ENCODE results near the gene MAPK13.
"Not testable (repeated sequence)": the region's sequence is repeated elsewhere in the genome, so short reads cannot be mapped to it uniquely, and the experiment has no call there.

Gene MAPK13

DNA sequence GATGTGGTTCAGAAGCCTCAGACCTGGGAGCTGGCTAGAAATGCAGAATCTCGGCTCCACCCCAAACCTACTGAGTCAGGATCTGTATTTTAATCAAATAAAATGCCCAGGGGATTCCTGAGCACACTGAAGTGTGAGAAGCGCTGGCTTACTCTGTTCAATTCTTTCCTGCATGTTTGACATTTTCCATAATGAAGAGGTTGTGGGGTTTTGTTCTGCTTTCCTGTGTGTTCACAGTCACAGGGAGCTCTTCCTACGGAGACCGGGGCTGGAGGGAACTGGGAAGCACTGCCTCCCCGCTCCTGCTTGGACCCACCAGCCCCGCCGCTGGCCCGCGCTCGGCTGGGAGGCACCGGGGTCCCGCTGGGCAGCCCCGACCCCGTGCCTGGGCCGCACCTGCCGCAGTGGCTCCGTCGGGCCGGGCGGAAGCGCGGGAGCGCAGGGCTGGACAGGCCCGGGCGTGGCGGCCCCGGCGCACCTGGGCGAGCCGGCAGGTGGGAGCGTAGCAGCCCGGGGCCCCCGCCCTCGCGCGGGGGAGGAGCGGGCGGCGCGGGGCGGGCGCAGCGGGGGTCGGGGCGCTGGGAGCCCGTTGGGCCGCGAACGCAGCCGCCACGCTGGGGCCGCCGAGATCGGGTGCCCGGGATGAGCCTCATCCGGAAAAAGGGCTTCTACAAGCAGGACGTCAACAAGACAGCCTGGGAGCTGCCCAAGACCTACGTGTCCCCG lies at the start of gene MAPK13:
Gene MAPK13, plus strand, starts transcription at position 573 of the 726 bp plus-strand sequence. Its CDS starts 70 bp downstream, at position 643.
- peak; percentile 10 for DNase-seq

DNA sequence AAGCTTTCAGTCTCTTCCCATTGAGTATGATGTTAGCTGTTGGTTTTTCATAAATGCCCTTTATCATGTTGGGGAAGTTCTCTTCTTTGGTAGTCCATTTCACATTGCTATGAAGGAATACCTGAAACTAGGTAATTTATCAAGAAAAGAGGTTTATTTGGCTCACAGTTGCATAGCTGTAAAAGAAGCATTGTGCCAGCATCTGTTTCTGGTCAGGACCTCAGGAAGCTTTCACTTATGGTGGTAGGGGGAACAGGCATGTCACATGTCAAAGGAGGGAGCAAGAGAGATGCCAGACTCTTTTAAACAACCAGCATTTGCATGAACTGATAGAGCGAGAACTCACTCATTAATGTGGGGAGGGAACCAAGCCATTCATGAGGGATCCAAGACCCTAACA lies 48.0 kb upstream of the MAPK13 start:
- DNase-seq, result no peak

DNA sequence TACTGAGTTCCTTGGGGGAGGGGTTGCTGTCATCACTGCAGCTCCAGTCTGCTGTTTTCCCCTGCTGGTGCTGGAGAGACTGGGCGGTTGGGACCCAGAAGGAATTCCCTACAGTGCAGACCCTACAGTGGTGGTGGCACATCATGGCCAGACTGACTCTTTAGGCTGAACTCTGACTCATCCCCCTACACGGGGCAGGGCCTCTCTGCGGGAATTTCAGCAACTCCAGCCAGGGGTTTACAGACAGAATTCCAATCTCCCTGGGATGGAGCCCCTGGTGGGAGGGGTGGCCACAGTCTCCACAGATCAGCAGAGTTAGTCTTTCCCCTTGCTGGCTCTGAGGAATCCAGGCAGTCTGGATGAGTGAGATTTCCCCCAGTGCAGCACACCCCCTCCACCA lies 46.9 kb upstream of the MAPK13 start:
- DNase-seq, result no peak

DNA sequence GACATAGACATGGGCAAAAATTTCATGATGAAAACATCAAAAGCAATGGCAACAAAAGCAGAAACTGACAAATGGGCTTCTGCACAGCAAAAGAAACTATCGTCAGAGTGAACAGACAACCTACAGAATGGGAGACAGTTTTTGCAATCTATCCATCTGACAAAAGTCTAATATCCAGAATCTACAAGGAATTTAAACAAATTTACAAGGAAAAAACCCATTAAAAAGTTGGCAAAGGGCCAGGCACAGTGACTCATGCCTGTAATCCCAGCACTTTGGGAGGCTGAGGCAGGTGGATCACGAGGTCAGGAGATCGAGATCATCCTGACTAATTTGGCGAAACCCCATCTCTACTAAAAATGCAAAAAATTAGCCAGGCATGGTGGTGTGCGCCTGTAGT lies 42.1 kb upstream of the MAPK13 start:
- not testable (repeated sequence) for DNase-seq

DNA sequence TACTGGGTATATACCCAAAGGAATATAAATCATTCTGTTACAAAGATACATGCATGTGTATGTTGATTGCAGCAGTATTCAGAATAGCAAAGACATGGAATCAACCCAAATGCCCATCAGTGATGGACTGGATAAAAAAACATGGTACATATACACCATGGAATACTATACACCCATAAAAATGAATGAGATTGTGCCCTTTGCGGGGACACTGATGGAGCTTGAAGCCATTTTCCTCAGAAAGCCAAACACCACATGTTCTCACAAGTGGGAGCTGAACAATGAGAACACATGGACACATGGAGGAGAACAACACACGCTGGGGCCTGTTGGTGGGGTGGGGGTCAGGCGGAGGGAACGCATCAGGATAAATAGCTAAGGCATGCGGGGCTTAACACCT lies 41.3 kb upstream of the MAPK13 start:
- no peak for DNase-seq

DNA sequence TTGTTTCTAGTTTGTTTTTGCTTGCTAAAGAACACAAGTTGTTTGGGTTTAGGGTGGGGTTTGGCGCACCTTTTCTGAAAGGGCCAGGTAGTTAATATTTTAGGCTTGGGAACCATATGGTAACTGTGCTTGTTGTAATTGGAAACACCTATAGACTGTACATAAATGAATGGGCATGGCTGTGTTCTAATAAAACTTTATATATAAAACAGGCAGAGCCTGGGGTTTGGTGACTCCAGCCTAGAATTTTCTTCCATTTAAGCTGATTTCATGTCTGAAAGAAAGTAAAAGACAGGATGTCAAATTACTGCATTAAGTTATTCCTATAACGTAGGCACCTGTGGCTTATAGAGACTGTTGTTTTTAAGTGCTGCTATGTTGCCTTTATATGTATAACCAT lies 36.1 kb upstream of the MAPK13 start:
- no peak for DNase-seq

DNA sequence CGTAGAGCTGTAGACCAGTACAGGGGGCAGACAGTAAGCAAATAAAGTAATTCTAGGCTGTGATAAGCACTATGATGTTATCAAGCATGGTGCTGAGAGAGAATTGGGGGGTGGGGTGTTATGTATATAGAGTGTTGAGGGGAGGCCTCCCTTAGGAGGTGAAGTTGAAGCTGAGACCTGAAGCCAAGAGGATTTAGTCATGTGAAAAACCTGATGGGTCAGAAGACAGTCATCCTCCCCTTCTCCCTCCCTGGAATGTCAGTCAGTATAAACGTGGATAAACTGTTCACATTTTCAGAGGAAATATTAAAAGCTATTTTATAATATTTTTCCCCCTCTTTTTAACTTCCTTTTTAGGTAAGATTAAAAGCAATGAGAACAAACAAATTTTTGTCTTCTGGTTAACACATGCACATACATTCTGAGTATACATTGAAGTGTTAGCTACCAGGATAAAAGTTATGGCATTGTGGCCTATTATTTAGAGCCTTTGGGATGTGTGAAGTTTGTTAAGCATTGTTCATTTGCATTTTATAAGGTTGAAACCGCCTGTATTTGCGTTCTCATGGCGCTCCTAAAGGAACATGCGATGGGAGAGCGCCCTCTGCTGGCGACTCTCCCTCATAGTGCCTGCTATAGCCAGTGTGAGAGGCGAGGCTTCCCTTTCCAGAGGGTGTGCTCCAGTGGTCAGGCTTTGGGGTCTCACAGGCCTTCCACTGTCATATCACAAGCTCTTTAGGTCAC lies 35.4 kb upstream of the MAPK13 start:
- peak; percentile 73 for DNase-seq

DNA sequence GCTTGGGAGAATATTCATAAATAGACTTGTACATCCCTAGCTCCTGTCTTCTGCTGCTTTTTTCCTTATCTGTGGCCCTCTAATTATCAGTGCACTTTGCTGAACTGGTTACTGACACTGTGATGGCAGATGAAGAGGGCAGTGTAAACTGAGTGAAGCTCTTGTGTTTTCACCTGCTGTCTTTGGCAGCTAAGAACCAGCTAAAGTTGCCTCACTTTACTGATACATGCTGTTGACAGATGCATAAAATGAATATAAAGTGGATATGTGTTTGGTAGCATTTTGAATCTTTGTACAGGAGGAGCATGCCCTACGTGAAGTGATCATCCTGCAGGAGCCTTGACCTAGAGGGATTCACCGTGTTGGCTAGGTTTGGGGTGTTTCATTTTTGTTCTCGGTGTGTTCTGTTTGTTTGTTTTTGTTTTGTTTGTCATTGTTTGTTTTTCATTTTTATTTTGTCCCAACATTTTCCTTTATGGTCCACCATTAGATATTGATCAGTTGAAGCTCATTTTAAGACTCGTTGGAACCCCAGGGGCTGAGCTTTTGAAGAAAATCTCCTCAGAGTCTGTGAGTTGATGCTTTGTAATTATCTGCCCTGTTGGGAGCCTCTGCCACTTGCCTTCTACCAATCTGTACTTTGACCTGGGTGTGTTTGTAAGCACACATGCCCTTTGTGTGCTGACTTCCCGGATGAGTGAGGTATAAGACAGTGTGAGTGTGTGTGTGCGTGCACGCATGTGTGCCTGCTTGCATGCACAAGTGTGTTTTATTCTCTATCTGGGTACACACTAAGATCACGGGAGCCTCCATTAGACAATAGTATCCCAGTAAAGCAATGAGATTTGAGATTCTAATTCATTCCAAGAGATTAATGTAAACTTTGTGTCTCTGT lies 34.6 kb upstream of the MAPK13 start:
- DNase-seq, result no peak

DNA sequence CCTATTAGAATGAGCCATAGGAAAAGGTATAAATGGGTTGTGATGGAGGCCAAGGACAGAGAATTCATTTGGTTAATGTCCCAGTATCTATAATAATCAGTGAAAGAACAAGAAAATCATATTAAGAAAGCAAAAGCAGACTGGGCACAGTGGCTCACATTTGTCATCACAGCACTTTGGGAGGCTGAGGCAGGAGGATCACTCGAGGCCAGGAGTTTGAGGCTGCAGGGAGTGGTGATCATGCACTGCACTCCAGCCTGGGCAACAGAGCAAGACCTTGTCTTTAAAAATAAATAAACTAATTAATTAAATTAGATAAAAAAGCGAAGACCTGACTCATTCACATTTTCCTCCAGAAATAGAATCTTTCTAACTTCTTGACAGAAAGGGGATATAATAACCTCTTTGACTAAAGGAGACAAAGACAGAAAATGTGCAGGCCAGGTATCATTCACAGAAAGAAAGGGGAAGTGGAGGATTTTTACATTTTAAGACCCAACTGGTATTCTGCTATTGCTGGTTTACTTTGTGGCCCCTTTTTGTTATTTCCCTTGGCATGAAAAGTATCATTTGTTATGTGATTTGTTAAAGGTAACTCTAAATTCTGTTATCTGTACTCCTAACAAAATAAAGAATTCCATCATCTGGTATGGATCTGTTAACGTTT lies 31.9 kb upstream of the MAPK13 start:
- DNase-seq, result no peak

DNA sequence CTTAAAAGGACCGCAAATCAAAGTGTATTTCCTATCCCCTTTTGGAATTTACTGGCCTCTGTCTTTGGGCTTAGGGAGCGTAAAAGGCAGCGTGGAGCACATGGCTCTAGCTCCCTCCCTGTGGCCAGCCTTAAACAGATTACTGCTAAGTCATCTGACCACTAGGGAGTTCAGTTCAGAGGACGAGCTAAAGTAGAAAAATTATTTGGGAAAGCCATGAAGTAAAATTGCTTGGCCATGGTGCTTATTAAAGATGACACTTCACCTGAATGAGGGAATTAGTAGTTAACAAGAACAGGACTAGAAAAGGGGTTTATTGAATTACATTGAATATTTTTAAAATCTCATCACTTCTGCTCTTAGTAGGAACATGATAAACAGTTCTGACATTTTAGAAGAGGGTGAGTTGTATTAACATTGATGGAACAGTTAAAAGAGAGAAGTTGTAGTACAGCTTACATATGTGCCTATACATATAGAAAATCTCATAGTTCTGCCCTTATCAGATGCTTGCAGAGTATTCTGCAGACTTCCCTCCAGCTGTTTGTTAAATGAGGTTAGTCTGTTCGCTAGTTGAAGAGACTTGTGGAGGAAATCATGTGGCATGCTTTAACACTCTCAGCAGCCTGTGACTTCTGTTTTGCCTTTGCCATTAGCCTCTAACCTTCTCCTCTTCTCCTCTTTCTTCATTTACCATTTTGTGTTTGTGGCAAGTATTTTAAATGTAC lies 31.2 kb upstream of the MAPK13 start:
- no peak for DNase-seq

DNA sequence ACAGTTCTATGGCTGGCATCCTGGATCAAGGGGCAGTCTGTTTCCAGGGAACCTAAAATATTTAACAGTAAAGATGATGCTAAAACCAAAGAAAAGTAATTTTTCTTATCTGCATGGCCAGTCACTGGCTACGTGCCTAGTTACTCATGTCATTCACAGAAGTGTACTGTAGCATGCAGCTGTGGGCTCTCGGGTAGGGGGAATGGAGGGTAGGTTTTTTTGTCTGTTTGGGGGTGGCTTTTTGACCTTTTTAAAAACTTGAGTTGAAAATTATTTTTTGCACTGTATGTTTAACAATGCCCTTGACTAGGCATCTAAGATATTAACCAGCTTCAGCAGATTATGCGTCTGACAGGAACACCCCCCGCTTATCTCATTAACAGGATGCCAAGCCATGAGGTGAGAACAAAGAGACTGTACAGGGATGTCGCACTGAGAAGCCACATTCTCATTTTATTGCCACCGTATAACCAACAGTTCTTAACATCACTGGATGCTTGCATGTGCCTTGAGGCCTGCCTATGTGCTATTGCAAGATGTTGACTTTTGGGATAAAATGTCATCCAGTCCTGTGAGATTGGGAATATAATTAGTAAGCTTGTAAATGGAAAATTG lies 30.3 kb upstream of the MAPK13 start:
- no peak for DNase-seq

DNA sequence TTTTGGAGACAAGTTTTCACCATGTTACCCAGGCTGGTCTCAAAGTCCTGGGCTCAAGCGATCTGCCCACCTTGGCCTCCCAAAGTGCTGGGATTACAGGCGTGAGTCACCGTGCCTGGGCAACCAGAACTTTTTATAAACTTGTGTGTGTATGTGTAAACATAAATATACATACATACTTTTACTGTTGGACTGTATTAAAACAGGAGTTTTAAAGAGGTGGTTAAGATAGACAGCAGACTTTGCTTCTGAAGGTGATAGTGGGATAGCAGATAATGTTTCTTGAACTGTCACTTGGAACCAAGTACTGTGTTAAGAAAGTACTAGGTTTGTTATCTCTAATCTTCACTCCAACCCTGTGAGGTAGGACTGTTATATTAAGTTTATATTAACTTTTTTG lies 28.6 kb upstream of the MAPK13 start:
- DNase-seq, result no peak

DNA sequence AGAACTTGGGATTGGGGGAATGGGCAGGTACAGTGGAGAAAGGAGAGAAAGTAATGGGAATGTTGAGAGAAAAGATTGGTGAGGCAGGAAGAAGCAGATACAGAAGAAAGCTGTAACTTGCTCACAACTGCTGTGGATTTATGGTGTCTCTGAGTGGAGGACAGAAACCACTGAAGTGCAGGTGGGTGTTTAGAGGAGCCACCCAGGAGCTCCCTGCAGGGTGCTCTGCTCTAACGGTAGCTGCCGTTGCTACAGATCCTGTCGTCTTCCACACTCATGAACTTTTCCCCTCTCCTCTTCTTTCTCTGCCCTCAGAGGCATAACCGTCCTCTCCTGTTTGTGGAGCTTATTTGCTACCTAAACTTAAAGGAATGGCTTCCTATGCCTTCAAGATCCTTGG lies 27.5 kb upstream of the MAPK13 start:
- DNase-seq, result no peak

DNA sequence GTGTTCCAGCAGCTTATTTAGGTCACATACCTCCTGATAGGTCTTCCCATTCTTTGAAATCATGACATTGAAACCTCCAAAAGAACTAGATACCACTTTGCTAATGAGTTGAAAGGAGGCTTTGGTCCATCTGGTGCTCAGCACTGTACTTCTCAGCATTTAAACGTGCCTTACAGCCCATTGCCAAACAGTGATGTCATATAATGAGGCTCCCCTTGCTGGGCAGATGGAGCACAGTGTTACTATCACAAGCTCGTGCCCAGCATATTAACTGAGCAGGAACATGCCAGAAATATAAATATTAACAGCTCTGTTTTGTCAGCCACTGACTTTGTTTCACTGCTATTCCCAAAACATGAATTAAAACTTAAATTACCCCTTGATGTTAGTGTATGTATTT lies 25.5 kb upstream of the MAPK13 start:
- DNase-seq, result no peak

DNA sequence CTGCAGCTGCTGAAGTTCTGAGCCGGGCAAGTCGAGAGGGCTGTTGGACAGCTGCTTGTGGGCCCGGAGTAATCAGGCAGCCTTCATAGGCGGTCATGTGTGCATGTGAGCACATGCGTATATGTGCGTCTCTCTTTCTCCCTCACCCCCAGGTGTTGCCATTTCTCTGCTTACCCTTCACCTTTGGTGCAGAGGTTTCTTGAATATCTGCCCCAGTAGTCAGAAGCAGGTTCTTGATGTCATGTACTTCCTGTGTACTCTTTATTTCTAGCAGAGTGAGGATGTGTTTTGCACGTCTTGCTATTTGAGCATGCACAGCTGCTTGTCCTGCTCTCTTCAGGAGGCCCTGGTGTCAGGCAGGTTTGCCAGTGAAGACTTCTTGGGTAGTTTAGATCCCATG lies 21.2 kb upstream of the MAPK13 start:
- DNase-seq, result no peak

DNA sequence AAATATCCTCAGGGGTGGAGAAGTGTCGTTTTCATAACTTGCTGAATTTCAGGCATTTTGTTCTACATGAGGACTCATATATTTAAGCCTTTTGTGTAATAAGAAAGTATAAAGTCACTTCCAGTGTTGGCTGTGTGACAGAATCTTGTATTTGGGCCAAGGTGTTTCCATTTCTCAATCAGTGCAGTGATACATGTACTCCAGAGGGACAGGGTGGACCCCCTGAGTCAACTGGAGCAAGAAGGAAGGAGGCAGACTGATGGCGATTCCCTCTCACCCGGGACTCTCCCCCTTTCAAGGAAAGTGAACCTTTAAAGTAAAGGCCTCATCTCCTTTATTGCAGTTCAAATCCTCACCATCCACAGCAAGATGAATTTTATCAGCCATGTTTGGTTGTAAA lies 20.3 kb upstream of the MAPK13 start:
- no peak for DNase-seq

DNA sequence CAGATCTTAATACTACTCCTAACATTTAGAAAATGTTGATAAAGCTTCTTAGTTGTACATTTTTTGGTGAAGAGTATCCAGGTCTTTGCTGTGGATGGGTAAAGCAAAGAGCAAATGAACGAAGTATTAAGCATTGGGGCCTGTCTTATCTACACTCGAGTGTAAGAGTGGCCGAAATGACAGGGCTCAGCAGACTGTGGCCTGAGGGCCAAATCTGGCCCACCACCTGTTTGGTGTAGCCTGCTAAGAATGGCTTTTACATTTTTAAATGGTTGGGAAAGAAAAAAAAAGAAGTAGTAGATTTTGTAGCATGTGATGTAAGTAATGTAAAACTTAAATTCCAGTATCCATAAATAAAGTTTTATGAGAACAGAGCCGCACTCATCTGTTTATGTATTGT lies 19.4 kb upstream of the MAPK13 start:
- no peak for DNase-seq

DNA sequence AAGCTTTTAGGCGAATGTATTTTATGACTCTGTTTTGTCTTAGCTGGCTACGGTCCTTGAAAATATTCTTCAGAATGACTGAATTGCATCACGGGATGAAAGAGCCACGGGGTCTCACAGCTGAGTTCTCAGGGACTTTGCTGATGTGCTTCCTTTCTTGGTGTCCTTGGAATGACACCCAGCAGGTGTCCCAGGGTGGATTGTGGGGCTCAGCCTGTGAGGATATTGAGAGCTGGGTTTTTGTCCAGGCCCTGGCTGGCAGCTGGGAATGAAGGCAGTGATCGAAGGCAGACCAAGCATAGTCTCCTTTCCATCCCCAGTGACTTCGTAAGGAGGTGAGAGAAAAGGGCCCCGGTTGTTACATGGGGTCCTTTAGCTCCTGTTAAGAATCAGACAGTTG lies 18.8 kb upstream of the MAPK13 start:
- no peak for DNase-seq

DNA sequence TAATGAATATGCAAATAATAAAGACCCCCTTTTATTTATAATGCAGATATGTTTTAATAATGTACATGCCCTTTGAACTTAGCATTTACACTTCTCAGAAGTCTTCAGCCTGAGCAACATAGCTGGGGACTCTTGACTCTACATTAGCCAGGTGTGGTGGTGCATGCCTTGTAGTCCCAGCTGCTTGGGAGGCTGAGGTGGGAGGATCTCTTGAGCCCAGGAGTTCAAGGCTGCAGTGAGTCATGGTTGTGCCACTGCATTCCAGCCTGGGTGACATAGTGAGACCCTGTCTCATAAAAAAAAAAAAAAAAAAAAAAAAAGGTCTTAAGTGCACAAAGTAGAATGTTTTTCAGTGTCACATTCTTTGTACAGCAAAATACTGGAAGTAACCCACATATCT lies 17.3 kb upstream of the MAPK13 start:
- DNase-seq, result no peak

DNA sequence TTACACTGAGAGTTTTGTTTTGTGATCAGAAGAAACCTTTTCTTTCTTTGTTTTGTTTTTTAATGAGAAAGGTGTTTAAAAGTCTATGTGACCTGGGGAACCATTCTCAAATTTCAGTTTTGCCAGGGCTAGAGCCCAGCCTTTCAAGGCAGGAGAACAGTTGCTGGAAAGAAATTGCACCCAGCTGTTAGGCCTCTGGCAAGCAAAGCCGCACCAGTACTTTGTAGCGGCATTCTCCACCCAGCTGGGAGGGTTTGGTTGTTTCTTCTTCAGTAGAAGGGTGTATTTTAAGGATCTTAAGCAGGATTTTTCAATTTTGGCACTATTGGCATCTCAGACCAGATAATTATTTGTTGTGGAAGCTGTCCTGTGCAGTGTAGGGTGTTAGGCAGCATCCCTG lies 16.6 kb upstream of the MAPK13 start:
- DNase-seq, result no peak

DNA sequence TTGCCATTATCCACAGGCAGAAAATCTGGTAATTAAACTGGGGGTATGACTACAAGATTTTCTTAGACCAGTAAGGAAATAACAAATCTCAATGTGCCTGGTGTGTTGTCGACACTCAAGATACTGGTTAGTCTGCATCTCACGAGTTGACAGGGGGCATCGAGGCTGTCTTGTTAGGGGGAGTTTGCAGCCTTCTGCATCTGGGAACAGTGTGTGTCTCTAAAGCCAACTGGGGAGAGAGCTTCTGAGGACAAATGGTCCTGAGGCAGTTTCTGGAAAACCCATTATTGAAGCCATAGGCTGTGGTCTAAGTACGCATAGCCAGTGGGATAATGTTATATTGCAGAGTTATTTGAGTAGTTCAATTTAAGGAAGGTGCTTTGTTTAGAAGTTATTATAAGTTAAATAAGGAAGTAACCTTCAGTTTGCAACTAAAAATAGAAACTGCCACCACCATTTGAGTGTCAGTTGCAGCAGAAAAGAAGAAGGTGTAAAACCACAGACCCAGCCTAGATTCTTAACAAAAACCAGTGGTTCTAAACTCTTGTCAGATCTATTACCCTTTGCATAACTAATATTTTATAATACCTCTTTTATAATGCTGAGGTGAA lies 15.4 kb upstream of the MAPK13 start:
- no peak for DNase-seq

Measured in stimulated activated naive CD4-positive, alpha-beta T cell treated with Interleukin-2 at 50 U/mL for 16 hours (primary cell).